GM18873 (cell line): Measurements from ENCODE around the gene CD2AP.
A peak's percentile ranks its signal among the peaks of the same experiment; 100 is the strongest.
"Not testable (repeated sequence)": the region's sequence is repeated elsewhere in the genome, so short reads cannot be mapped to it uniquely, and the experiment has no call there.

Experiments used
- ATAC-seq: cut with Tn5 transposase; IDR thresholded peaks from one replicate; pipeline ENCODE4 v1.9.1; 2021; ENCODE audit warnings: mild to moderate bottlenecking, moderate library complexity, moderate number of reproducible peaks; ENCODE audit not compliant: unreplicated experiment, low FRiP score

Gene CD2AP

DNA sequence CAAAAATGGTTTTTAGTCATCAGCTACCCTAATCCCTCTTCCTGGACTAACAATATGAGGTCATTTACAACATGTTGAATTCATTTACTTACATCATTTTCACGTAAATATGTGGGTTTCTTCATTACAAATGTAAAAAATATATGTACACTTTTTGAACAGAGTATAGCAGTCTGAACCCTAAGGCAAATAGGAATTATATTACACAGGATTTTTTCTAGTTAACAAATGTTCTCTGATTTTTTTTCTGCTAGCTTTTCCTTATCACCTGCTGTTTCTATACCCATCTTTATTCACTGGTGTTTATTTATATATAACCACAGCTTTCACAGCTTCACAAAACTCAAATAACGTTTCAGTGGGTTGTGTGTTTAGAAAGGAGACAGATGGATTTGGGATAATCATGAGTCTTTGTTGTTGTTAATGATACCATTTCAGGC is 21.0 kb upstream of the CD2AP start:
- ATAC-seq = no peak

DNA sequence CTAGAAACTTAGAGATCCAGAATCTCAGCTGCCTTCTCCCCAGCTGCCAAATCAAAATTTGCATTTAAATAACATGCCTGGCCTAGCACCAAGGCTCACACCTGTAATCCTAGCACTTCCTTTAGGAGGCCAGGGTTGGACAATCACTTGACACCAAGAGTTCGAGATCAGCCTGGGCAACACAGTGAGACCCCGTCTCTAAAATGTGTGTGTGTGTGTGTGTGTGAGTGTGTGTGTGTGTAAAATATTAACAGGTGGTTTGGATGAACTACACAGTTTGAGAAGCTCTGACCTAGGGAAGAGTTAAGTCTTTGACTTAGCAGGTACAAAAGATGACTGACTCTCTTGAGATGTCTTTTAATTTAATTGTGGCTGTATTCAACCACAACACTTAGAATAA is 20.2 kb upstream of the CD2AP start:
- ATAC-seq = no peak

DNA sequence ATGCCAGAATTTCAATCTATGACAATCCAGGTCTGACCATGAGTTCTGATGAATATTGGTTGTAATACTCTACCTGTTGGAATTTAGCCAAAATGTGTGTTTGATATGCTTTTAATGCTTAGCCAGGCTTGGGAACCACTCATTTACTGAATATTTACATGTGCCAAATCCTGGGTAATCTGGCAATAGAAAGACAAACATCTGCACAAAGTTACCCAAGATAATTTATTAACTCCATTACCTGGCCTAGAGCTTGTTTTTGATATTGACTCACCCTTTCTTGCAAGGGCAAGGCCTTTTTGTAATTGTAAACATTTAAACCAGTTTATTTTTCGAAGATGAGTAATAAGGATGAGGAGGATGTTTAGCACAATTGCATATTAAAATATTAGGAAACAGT is 13.5 kb upstream of the CD2AP start:
- no peak for ATAC-seq

DNA sequence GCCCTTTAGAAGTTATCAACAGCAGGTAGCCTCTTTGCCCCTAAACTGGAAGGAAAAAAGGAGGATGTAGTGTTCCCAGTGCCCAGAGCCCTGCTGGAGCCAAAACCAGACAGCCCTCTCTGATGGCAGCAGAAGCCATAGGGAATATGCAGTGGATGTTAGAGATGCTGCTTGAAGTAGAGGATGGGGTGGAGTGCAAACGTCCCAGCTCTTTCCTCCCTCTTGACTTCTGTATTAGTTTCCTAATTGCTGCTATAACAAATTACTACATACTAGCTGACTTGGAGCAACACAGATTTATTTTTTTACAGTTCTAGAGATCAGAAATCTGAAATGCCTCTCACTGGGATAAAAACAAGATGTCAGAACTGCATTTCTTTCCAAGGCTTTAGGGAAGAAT is 12.5 kb upstream of the CD2AP start:
- no peak for ATAC-seq

DNA sequence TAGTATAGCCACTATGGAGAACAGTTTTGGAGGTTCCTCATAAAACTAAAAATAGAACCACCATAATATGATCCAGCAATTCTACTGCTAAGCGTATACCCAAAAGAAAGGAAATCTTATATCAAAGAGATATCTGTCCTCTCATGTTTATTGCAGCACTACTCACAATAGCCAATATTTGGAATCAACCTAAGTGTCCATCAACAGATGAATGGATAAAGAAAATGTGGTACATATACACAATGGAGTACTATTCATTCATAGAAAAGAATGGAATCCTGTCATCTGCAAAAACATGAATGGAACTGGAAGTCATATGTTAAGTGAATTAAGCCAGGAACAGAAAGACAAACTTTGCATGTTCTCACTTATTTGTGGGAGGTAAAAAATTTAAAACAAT is 5.7 kb upstream of the CD2AP start:
- no peak for ATAC-seq

DNA sequence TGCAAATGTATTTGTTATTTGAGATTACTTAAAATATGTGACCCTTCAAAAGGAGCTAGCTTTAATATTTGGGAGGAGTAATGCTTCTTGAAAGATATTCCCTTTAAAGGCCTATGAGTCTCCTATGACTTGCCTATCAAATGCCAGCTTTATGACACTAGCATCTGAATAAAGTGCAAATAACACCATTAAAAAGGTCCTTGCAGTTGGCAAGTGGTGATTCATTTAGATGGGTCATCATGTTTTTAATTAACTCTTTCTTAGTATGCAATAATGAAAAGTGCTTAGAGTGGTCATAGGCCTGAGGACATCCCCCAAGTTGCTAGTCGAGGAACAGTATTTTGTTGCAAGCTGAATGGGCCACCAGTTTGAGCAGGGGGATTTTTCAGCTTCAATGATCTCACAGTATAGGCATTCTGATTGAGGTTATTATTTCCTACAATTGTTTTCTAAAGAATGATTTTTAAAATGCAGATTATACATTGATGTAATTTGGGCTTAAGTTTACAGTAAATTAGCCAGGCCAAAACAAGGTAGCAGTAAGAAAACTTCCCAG is 3.7 kb upstream of the CD2AP start:
- ATAC-seq = no peak

DNA sequence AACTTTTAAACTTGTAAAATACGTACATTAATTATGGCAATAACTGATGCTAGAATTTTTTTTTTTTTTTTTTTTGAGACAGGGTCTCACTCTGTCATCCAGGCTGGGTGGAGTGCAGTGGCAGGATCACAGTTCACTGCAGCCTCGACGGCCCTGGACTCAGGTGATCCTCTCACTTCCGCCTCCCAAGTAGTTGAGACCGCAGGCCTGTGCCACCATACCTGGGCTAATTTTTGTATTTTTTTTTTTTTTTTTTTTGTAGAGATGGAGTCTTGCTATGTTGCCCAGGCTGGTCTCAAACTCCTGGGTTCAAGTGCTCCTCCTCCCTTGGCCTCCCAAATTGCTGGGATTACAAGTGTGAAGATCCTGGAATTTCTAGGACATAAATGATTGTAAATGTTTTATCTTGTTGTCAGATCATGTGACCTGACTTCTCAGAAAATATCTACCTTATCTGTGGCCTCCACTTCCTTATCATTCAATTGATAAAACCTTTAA is 2.2 kb upstream of the CD2AP start:
- ATAC-seq = no peak

DNA sequence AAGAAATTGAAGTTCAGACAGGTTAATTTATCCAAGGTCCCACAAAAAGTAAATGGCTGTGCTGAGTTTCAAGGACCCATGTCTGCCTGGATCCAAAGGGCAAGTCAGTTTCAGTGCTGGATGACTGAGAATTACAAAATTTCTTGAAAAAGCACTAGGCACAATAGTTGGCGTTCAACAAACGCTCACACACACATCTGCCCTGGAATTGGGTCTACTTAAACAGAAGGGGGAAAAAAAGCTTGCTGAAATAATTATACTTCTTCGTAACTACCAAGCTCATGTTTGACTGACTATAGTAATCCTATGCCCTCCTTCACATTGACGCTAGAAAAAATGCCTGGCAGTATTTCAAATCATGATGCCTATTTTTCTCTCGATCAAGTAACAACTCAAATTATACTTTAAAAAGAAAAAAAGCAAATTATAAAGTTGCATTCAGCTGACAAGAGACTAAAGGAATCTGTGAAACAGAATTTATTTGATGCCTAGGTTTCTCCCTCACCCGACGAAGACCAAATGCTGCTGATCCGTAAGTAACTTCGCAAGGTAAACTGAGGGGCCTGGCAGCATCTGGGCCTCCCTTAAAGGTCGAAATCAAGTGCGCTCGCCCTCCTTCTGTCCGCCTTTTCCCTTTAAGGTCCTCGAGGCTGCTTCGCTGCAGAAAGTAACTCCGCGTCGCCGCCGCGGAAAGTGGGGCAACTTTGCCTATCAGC is 650 bp upstream of the CD2AP start:
- ATAC-seq = no peak

DNA sequence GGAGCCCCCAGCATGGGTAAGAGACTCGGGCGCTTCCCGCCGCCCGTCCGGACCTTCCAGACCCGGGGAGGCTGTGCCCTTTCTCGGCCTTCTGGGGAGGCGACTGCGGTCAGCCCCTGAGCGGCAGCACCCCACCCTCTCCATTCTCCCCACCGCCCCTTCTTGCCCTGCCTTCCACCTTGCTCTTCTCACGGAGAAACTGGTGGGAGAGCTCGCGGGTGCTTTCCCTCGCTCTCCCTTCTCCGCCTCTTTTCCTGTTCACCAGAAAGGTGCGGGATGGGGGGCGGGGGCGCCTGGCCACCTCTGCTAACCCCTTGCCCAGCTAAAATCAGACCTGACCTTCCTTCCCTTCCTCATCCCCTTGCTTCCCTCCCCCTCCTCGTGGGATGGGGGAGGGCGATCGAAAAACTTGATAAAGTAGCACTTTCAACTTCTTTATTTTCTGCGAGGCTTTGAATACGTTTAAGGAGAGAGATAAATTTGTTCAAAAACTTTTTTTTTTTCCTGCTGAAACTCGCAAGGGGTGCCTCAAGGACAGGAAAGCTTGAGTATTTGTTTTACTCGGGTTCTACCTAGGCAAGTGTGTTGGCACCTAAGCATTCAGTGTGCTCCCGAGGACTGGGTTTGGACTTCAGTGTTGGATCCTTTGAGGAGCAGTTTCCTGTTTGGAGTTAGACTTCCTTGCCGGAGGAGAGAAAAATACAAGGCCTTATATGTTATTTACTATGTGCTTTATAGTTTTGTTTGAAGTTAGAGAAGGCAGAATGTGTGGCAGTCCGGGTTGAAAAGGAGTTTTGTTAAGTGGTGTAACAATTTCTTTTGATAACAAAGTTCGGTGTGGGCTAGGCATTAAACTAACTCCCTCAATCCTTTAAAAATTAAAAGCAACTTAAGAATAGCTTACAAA is 897 bp downstream of the CD2AP start:
- ATAC-seq = peak; percentile 30

DNA sequence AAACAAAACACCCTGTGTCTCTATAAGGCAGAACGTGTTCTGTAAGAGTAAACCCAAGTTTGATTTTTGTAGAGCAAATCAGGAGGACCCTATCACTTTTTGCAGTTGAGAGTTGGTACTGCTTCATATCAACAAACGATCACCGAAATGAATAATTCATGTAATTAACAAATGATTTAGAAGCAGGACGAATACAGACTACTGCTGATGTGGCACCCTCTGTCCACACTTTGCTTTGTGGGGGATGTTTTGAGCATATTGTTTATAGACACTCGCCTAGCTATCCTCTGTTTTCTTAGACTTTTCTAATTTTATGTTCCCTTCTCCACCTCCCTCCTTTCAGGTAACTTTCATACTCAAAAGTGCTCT is 1.5 kb downstream of the CD2AP start:
- no peak for ATAC-seq

DNA sequence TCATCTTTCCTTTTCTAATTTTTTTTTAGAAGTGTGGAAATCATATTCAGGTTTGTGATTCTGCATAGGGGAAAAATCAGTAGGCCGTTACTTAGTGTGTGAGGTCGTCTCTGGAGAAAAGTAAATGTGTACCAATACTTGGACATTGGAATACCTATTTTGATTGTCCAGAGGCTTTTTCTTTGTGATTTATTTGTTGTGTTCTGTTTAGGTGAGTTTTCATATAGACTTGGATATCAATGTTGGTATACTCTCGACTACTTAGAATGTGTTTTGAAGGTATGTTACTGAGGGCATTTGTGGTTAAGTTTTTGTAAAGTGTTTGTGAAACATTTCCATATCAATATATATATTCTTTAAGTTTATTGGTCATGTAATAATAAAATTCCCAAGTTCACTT is 2.3 kb downstream of the CD2AP start:
- ATAC-seq = no peak

DNA sequence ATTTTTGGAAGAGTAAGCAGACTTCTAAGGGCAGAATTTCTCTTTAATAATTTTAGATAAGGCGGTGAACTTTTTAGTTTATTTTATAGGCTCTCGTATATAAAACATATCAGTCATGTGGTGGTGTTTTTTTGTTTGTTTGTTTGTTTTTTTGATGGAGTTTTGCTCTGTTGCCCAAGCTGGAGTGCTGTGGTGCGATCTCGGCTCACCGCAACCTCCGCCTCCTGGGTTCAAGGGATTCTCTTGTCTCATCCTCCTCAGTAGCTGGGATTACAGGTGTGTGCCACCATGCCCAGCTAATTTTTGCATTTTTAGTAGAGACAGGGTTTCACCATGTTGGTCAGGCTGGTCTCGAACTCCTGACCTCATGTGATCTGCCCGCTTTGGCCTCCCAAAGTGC is 3.6 kb downstream of the CD2AP start:
- not testable (repeated sequence) for ATAC-seq

DNA sequence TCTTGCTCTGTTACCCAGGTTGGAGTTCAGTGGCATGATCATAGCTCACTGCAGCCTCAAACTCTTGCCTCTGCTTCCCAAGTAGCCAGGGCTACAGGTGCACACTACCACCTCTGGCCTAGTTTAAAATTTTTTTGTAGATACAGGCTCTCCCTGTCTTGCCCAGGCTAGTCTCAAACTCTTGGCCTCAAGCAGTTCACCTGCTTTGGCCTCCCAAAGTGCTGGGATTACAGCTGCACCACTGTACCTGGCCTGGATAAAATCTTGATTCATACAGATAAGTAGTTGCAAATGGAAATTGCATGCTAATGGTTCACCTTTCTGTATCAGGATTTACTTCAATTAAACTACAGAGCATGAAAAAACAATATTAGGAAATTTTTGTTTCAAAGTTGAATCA is 4.2 kb downstream of the CD2AP start:
- no peak for ATAC-seq

DNA sequence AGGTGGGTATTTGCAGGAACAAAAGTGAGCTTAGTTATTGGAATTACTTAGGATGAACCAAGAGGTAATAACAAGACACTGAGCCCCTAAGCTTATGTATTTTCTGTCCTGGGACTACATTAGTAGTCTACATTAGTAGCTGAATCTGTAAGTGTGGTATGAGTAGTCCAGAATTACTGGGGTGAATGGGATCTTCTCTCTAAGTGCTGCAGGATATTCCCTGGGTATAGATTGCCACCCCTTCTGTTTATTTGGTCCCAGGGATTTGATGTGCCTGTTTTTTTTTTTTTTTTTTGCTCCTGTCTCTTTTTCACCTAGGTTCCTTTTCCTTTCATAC is 5.9 kb downstream of the CD2AP start:
- peak; percentile 27 for ATAC-seq

DNA sequence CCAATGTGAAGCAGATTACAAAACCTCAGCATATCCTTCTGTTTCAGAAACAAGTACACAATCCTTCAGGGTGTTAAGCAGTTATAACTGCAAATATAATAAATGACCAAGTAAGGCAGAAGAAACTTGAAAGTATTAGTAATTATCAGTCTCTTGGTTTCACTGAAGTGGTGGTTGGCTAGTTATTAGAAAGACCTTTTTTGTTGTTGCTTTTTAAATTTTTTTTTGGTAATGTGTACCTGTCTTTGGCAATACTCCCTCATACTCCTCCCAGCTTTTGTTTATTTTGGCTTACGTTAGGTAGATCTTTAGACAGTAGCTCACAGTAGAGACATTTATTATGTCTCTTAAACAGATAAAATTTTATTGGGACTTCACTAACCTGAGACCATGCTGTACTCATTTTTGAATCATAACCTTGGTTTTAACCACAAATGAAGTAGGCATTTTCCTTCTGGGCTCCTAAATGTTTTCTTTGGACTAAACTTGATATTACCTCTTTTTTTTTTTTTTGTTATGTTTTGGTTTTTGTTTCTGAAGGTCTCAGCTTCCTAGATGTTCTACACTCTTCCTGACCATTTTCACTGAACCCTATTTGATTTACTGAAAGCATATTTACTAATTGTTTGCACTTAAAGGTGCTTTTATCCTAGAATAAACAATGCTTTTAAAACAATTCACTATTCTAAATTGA is 6.4 kb downstream of the CD2AP start:
- peak; percentile 67 for ATAC-seq

DNA sequence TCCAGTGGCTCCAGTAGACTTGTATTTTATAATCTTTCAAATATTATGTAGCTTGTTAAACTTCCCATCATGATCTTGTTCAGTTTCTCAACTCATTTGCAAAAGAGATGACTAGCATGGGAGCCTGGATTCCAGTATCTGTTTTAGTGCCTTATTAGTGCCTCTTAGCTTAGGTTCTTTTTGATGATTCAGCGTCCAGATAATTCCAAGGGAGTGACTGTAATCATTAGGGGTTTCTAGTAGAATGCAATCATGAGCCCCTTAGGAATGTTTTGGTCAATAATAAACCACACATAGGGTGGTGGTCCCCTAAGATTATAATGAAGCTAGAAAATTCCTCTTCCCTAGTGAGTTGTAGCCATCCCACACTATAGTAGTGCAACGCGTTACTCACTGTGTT is 7.0 kb downstream of the CD2AP start:
- ATAC-seq = no peak

DNA sequence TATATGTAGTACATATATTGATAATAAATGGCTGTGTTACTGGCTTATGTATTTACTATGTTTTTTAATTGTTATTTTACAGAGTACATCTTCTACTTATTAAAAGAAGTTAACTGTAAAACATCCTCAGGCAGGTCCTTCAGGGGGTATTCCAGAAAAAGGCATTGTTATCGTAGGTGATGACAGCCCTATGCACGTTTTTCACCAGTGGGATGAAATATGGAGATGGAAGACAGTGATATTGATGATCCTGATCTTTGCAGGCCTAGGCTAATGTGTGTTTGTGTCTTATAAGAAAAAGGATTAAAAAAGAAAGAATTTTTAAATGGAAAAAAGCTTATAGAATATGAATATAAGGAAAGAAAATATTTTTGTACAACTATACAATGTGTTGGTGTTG is 7.5 kb downstream of the CD2AP start:
- no peak for ATAC-seq

DNA sequence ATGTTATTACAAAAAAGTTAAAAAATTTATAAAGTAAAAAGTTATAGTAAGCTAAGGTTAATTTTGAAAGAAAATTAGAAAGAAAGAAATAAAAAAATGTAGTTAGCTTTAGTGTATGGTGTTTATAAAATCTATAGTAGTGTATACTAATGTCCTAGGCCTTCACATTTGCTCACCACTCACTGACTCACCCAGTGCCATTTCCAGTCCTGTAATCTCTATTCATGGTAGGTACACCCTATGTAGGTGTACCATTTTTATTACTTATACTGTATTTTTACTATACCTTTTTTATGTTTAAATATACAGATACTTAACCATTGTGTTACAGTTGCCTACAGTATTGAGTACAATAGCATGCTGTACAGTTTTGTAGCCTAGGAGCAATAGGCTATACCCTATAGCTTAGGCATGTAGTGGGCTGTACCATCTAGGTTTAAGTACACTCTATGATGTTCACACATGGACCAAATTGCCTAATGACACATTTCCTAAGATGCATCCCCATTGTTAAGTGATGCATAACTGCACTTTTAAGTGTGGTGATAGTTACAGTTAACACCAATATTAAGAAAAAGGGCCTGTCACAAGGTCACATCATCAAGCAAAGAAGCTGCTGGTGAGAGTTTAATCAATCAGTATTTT is 8.0 kb downstream of the CD2AP start:
- ATAC-seq = no peak

DNA sequence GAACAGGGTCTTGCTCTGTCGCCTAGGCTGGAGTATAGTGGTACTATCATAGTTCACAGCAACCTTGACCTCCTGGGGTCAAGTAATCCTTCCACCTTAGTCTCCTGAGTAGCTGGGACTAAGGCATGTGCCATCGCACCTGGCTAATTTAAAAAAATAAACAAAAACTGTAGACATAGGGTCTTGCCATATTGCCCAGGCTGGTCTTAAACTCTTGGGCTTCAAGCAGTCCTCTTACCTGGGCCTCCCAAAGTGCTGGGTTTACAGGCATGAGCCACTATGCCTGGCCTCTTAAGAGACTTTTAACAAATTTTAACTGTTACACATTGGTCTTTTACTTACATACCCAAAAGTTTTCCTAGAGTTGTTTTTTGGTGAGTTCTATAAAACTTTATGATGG is 12.4 kb downstream of the CD2AP start:
- no peak for ATAC-seq

DNA sequence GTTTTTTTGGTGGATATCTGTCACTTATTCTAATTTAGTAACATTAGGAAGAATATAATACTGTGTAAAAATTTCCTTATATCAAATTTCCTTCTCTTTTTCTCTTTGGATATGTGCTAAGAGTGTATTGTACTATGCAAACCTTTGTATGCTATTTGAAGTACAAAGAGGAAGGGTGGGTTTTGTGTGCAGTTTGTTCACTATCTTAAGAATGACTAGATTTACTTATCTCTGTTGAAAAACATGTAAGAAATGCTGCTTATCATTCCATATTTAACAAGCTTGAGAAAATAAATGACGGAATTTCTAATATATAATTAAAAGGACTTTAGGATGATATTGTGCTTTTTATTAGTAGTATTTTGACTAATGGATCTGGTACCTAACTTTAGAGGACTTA is 13.1 kb downstream of the CD2AP start:
- ATAC-seq = no peak

DNA sequence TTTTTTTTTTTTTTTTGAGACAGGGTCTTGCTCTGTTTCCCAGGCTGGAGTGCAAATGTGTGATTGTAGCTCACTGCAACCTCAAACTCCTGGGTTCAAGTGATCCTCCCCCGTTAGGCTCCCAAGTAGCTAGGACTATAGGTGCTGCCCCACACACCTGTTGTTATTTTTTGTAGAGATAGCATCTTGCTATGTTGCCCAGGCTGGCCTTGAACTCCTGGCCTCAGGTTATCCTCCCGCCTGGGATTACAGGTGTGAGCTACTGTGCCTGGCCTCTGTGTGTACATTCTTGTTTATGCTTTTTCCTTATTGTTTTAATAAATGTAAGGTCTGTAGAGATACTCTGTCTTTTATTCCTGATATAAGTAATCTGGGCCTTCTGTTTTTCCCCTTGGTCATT is 14.8 kb downstream of the CD2AP start:
- ATAC-seq = no peak
